ENCODE results near the gene TRMT10A. TPM values are rescaled to one million over a fixed set of nuclear protein-coding genes. Genes with fewer than 3 reads are reported as not detected.

Gene TRMT10A
- total RNA-seq, 4 donors from 2014 or later, result 3.8 to 8.4 (median 5.7) TPM

GRCh38 chr4:99574530-99575324 is 10.9 kb upstream of the TRMT10A start, which contains the start of gene MTTP:
Gene MTTP (plus strand): TSS chr4:99574824. CDS start chr4:99574910, 86 bp downstream.
- TF ChIP-seq CTCF (IDR thresholded peaks at IDR 0.05), result no peak
- TF ChIP-seq POLR2A (IDR thresholded peaks at IDR 0.05), result peak in 1 of 2 donors; percentile 58
- peak within 1 kb of the TSS in 3 of 4 donors; percentile 29 to 53 (median 47) for H3K27ac ChIP-seq
- H3K9me3 ChIP-seq, result no peaks in the 10 kb centered on the region
- no peaks in the 10 kb centered on the region for H3K36me3 ChIP-seq
- H3K27me3 ChIP-seq, result no peaks in the 10 kb centered on the region
- peak within 1 kb of the TSS in 2 of 4 donors; percentile 43 to 47 for H3K4me3 ChIP-seq
- peaks cover 0 to 8% (median 0%) of the 10 kb centered on the region in 4 donors for H3K4me1 ChIP-seq
- DNase-seq, result peak in 1 of 3 donors; percentile 59

- Histone ChIP-seq H3K27me3 (no peaks in the 10 kb centered on the region), H3K36me3 (no peaks in the 10 kb centered on the region), H3K9me3 (no peaks in the 10 kb centered on the region), H3K4me3 (no peak overlapping the region), H3K4me1 (peaks cover 0 to 8% (median 0%) of the 10 kb centered on the region in 4 donors), H3K27ac (peak overlapping the region in 2 of 4 donors; percentile 26 to 53)
- TF ChIP-seq CTCF (IDR thresholded peaks at IDR 0.05) (no peak), POLR2A (IDR thresholded peaks at IDR 0.05) (no peak)
- no peak for DNase-seq
These were observed 10.0 kb upstream of the TRMT10A start for GRCh38 chr4:99573735-99574368.

- no peak for DNase-seq
- no peaks in the 10 kb centered on the region for H3K27me3 ChIP-seq
- no peaks in the 10 kb centered on the region for H3K36me3 ChIP-seq
These were observed 8.8 kb upstream of the TRMT10A start for GRCh38 chr4:99572527-99573240.

GRCh38 chr4:99571883-99572282 is 8.0 kb upstream of the TRMT10A start:
- H3K9me3 ChIP-seq, result no peaks in the 10 kb centered on the region
- no peak for DNase-seq
- no peak overlapping the region for H3K4me3 ChIP-seq
- TF ChIP-seq POLR2A (IDR thresholded peaks at IDR 0.05) (no peak), CTCF (IDR thresholded peaks at IDR 0.05) (no peak)
- H3K27me3 ChIP-seq, result no peaks in the 10 kb centered on the region
- peak overlapping the region in 1 of 4 donors; percentile 53 for H3K27ac ChIP-seq
- H3K36me3 ChIP-seq, result no peaks in the 10 kb centered on the region
- H3K4me1 ChIP-seq, result peaks cover 0 to 8% (median 0%) of the 10 kb centered on the region in 4 donors

More at GRCh38 chr4:99572527-99573240, 8.8 kb upstream of the TRMT10A start:
- Histone ChIP-seq H3K9me3 (no peaks in the 10 kb centered on the region), H3K4me3 (no peak overlapping the region), H3K27ac (peak overlapping the region in 2 of 4 donors; percentile 26 to 53), H3K4me1 (peaks cover 0 to 8% (median 0%) of the 10 kb centered on the region in 4 donors)
- TF ChIP-seq CTCF (IDR thresholded peaks at IDR 0.05) (no peak), POLR2A (IDR thresholded peaks at IDR 0.05) (peak in 1 of 2 donors; percentile 34)

GRCh38 chr4:99564921-99565320 is 1.1 kb upstream of the TRMT10A start:
- no peaks in the 10 kb centered on the region for H3K27me3 ChIP-seq
- no peak for DNase-seq
- no peak overlapping the region for H3K4me3 ChIP-seq
- no peaks in the 10 kb centered on the region for H3K36me3 ChIP-seq
- H3K4me1 ChIP-seq, result peaks cover 0 to 3% (median 0%) of the 10 kb centered on the region in 4 donors
- no peaks in the 10 kb centered on the region for H3K9me3 ChIP-seq
- TF ChIP-seq CTCF (IDR thresholded peaks at IDR 0.05) (no peak), POLR2A (IDR thresholded peaks at IDR 0.05) (no peak)
- no peak overlapping the region for H3K27ac ChIP-seq
